Osteocyte (in vitro differentiated cells): ENCODE data around the gene CSH1. TPM values are rescaled to one million over a fixed set of nuclear protein-coding genes. Genes with fewer than 3 reads are reported as not detected.
"Not testable (repeated sequence)": the region's sequence is repeated elsewhere in the genome, so short reads cannot be mapped to it uniquely, and the experiment has no call there.

Experiments
- DNase-seq: peaks from one replicate; pipeline ENCODE4 v3.0.0; 2021; ENCODE audit warnings: mixed read lengths; ENCODE audit not compliant: unreplicated experiment; ENCODE audit errors: extremely low spot score
- H3K27ac Mint-ChIP-seq: one replicate; pipeline ENCODE4 v1.8.0; 2021; ENCODE audit warnings: mild to moderate bottlenecking, mixed read lengths; ENCODE audit not compliant: unreplicated experiment
- H3K27me3 Mint-ChIP-seq: one replicate; pipeline ENCODE4 v1.8.0; 2021; ENCODE audit warnings: mixed read lengths; ENCODE audit not compliant: unreplicated experiment
- H3K36me3 Mint-ChIP-seq: one replicate; pipeline ENCODE4 v1.8.0; 2021; ENCODE audit warnings: mixed read lengths; ENCODE audit not compliant: unreplicated experiment
- H3K4me1 Mint-ChIP-seq: one replicate; pipeline ENCODE4 v1.8.0; 2021; ENCODE audit warnings: mixed read lengths; ENCODE audit not compliant: unreplicated experiment
- H3K4me3 Mint-ChIP-seq: one replicate; pipeline ENCODE4 v1.8.0; 2021; ENCODE audit warnings: mild to moderate bottlenecking, moderate library complexity, mixed read lengths; ENCODE audit not compliant: unreplicated experiment
- H3K9me3 Mint-ChIP-seq: one replicate; pipeline ENCODE4 v1.8.0; 2021; ENCODE audit warnings: mixed read lengths; ENCODE audit not compliant: unreplicated experiment
- total RNA-seq: library from RNA; stranded (reverse); gene quantifications from 2 replicates; pipeline ENCODE4 v1.2.1, GENCODE V29; 2021
- TF ChIP-seq, protein P1 (sequence below): fragments of 200-600 bp; sonication (generic); IDR thresholded peaks from 2 replicates; pipeline ENCODE4 v1.5.0; 2021; ENCODE audit warnings: antibody characterized with exemption, mild to moderate bottlenecking, moderate library complexity

Gene CSH1
- total RNA-seq, 1 donor from 2014 or later: not detected

DNA sequence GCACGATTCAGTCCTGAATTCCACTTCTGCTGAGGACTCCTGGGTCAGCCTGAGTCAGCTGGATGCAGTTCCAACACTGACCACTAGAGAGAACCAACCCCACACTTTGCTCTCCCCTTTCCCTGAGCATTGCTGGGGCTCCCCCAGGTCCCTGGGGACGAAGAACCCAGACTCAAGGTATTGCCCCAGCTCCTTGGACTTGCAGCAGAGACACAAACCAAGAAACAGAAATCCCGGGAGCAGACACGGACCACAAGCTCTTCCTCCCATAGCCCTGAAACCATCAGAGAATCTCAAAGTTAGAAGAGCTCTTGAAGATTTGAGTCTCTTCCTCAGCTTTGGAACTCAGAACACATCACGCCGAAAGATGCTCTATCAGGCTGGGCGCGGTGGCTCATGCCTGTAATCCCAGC, 22.9 kb upstream of the CSH1 start:
- no peak overlapping the region for H3K27ac Mint-ChIP-seq
- H3K36me3 Mint-ChIP-seq: no peaks in the 10 kb centered on the region
- no peaks in the 10 kb centered on the region for H3K9me3 Mint-ChIP-seq
- H3K4me3 Mint-ChIP-seq: no peak overlapping the region
- H3K4me1 Mint-ChIP-seq: peaks cover 3% of the 10 kb centered on the region
- TF ChIP-seq, protein P1, sequence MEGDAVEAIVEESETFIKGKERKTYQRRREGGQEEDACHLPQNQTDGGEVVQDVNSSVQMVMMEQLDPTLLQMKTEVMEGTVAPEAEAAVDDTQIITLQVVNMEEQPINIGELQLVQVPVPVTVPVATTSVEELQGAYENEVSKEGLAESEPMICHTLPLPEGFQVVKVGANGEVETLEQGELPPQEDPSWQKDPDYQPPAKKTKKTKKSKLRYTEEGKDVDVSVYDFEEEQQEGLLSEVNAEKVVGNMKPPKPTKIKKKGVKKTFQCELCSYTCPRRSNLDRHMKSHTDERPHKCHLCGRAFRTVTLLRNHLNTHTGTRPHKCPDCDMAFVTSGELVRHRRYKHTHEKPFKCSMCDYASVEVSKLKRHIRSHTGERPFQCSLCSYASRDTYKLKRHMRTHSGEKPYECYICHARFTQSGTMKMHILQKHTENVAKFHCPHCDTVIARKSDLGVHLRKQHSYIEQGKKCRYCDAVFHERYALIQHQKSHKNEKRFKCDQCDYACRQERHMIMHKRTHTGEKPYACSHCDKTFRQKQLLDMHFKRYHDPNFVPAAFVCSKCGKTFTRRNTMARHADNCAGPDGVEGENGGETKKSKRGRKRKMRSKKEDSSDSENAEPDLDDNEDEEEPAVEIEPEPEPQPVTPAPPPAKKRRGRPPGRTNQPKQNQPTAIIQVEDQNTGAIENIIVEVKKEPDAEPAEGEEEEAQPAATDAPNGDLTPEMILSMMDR: peak; percentile 85
- no peak for DNase-seq
- peaks cover 41% of the 10 kb centered on the region for H3K27me3 Mint-ChIP-seq

- not testable (repeated sequence) for H3K9me3 Mint-ChIP-seq, H3K4me3 Mint-ChIP-seq, H3K36me3 Mint-ChIP-seq, H3K4me1 Mint-ChIP-seq, DNase-seq, H3K27ac Mint-ChIP-seq
- H3K27me3 Mint-ChIP-seq: peaks cover 43% of the 10 kb centered on the region
Measured at GRCh38 chr17:63918789-63919305, 22.5 kb upstream of the CSH1 start, which contains the start of gene GH1. Gene GH1, minus strand, starts transcription at chr17:63918839. Its CDS starts 63 bp downstream, at chr17:63918776.

GRCh38 chr17:63918305-63918704, 21.9 kb upstream of the CSH1 start:
- Mint-ChIP-seq H3K4me1 (peaks cover 3% of the 10 kb centered on the region), H3K36me3 (no peaks in the 10 kb centered on the region), H3K9me3 (no peaks in the 10 kb centered on the region), H3K27ac (no peak overlapping the region), H3K4me3 (no peak overlapping the region), H3K27me3 (peaks cover 43% of the 10 kb centered on the region)
- no peak for DNase-seq
- TF ChIP-seq, protein P1: no peak

- H3K27me3 Mint-ChIP-seq: peaks cover 43% of the 10 kb centered on the region
- H3K4me3 Mint-ChIP-seq: no peak overlapping the region
- H3K4me1 Mint-ChIP-seq: peaks cover 3% of the 10 kb centered on the region
- H3K9me3 Mint-ChIP-seq: no peaks in the 10 kb centered on the region
- H3K36me3 Mint-ChIP-seq: no peaks in the 10 kb centered on the region
- TF ChIP-seq, protein P1: no peak
- no peak overlapping the region for H3K27ac Mint-ChIP-seq
- DNase-seq: no peak
Measured at GRCh38 chr17:63917646-63918045, 21.3 kb upstream of the CSH1 start.

GRCh38 chr17:63917206-63917605, 20.8 kb upstream of the CSH1 start:
- DNase-seq, H3K27ac Mint-ChIP-seq, H3K36me3 Mint-ChIP-seq, H3K9me3 Mint-ChIP-seq, H3K4me3 Mint-ChIP-seq, H3K4me1 Mint-ChIP-seq: not testable (repeated sequence)
- H3K27me3 Mint-ChIP-seq: peaks cover 39% of the 10 kb centered on the region

DNA sequence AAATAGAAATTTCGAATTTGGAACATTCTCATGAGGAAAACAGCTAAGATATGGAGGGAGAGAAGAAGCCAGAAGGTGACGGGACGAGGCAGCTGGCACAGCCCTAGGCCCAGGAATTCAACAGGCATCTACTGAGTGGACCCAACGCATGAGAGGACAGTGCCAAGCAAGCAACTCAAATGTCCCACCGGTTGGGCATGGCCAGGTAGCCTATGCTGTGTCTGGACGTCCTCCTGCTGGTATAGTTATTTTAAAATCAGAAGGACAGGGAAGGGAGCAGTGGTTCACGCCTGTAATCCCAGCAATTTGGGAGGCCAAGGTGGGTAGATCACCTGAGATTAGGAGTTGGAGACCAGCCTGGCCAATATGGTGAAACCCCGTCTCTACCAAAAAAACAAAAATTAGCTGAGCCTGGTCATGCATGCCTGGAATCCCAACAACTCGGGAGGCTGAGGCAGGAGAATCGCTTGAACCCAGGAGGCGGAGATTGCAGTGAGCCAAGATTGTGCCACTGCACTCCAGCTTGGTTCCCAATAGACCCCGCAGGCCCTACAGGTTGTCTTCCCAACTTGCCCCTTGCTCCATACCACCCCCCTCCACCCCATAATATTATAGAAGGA, 20.3 kb upstream of the CSH1 start:
- peaks cover 3% of the 10 kb centered on the region for H3K4me1 Mint-ChIP-seq
- peaks cover 36% of the 10 kb centered on the region for H3K27me3 Mint-ChIP-seq
- TF ChIP-seq, protein P1: no peak
- no peak overlapping the region for H3K4me3 Mint-ChIP-seq
- H3K36me3 Mint-ChIP-seq: no peaks in the 10 kb centered on the region
- DNase-seq: no peak
- no peak overlapping the region for H3K27ac Mint-ChIP-seq
- no peaks in the 10 kb centered on the region for H3K9me3 Mint-ChIP-seq

DNA sequence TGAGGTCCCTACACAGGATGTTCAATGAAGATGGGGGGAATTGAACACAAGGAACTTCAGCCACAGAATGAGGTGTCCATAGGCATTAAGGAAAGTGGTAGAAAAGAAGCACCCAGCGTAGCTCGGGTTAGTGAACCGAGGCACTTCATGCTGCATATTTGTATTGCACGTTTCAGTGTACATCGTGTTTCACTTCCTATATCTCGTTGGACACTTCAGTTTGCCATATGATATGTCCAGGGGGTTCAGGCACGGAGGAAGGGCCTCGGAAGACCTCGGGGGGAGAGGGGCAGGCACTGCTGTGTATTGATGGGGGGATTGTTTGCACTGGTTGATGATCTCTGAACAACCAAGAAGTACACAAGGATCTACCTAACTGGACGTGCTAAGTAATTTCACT, 19.4 kb upstream of the CSH1 start:
- H3K9me3 Mint-ChIP-seq, H3K4me3 Mint-ChIP-seq, H3K27ac Mint-ChIP-seq, H3K36me3 Mint-ChIP-seq, DNase-seq, H3K4me1 Mint-ChIP-seq: not testable (repeated sequence)
- peaks cover 36% of the 10 kb centered on the region for H3K27me3 Mint-ChIP-seq
